SK-N-MC (cell line): ENCODE data around the gene TRIM52.
"Not testable (repeated sequence)": the region's sequence is repeated elsewhere in the genome, so short reads cannot be mapped to it uniquely, and the experiment has no call there.

Experiments used
- DNase-seq: peaks from one replicate; pipeline ENCODE4 v3.0.0-alpha.2; 2011; ENCODE audit warnings: low read depth, low spot score
- H3K27ac ChIP-seq: fragments of 200-600 bp; sonication (generic); 2 replicates; pipeline ENCODE4 v1.5.1; 2016; ENCODE audit warnings: mixed run types
- H3K36me3 ChIP-seq: fragments of 200-600 bp; sonication (generic); 2 replicates; pipeline ENCODE4 v1.6.1; 2017; ENCODE audit warnings: antibody characterized with exemption, low read length, mixed read lengths; ENCODE audit not compliant: insufficient read depth
- H3K4me3 ChIP-seq: fragments of 200-600 bp; sonication (generic); 2 replicates; pipeline ENCODE4 v1.5.1; 2016
- H3K9ac ChIP-seq: fragments of 200-600 bp; sonication (generic); 2 replicates; pipeline ENCODE4 v1.8.0; 2017; ENCODE audit warnings: mixed run types, mixed read lengths; ENCODE audit not compliant: insufficient read length
- H3K9me3 ChIP-seq: fragments of 200-600 bp; sonication (generic); 2 replicates; pipeline ENCODE4 v1.6.1; 2017; ENCODE audit warnings: low read depth, mild to moderate bottlenecking, antibody characterized with exemption, low read length, moderate library complexity, mixed read lengths
- EZH2 ChIP-seq: fragments of 200-600 bp; sonication (generic); IDR thresholded peaks from one replicate; pipeline ENCODE4 v1.6.1; 2017; ENCODE audit warnings: antibody characterized with exemption
- FOXP2 ChIP-seq: optimal IDR thresholded peaks from 2 replicates; pipeline ENCODE3; 2011; ENCODE audit warnings: mild to moderate bottlenecking, moderate library complexity; ENCODE audit not compliant: insufficient read depth; ENCODE audit errors: extremely low read length, control extremely low read depth
- POLR2AphosphoS5 ChIP-seq: IDR thresholded peaks from 2 replicates; pipeline ENCODE4 v1.6.1; 2012; ENCODE audit warnings: mild to moderate bottlenecking, low read depth, low read length, borderline replicate concordance

Gene TRIM52

DNA sequence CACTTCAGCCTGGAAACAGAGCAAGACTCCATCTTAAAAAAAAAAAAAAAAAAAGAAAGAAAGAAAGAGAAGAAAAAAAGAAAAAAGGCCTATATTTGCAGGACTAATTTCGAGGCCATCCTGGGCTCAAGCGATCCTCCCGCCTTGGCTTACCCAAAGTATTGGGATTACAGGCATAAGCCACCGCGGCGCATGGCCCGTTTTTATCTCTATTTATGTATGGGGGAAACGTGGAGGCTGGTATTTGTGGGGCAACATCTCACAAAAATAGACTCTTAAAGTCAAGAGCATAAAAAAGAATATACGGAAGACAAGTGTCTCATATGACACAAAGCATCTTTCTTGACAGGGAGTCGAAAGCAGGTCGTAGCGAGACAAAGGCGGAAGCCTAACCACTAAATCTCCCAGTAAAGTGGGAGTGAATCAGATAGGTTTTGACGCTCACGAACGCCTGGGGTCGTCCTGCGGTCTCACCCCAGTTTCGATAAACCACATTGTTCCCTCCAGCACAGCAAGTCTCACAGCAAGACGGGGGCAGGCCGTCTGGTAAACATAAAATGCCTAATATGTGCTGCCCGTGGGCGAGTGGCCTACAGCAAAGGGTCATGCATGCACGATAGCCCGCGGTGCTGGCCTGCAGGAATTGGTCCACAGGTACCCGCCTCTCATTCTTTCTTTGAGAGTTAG is 39.7 kb downstream of the TRIM52 start:
- peak overlapping the region; percentile 96 for H3K4me3 ChIP-seq
- DNase-seq: no peak
- no peaks in the 10 kb centered on the region for H3K36me3 ChIP-seq
- H3K9ac ChIP-seq: no peak overlapping the region
- H3K9me3 ChIP-seq: no peaks in the 10 kb centered on the region
- no peak for TF ChIP-seq POLR2AphosphoS5
- TF ChIP-seq EZH2: no peak
- TF ChIP-seq FOXP2: no peak
- H3K27ac ChIP-seq: peak overlapping the region; percentile 93

GRCh38 chr5:181220178-181220515 is 40.8 kb downstream of the TRIM52 start:
- Histone ChIP-seq H3K9me3 (no peaks in the 10 kb centered on the region), H3K9ac (no peak overlapping the region), H3K36me3 (no peaks in the 10 kb centered on the region), H3K27ac (no peak overlapping the region), H3K4me3 (no peak overlapping the region)
- DNase-seq: no peak
- no peak for TF ChIP-seq EZH2
- TF ChIP-seq POLR2AphosphoS5: no peak
- TF ChIP-seq FOXP2: no peak

DNA sequence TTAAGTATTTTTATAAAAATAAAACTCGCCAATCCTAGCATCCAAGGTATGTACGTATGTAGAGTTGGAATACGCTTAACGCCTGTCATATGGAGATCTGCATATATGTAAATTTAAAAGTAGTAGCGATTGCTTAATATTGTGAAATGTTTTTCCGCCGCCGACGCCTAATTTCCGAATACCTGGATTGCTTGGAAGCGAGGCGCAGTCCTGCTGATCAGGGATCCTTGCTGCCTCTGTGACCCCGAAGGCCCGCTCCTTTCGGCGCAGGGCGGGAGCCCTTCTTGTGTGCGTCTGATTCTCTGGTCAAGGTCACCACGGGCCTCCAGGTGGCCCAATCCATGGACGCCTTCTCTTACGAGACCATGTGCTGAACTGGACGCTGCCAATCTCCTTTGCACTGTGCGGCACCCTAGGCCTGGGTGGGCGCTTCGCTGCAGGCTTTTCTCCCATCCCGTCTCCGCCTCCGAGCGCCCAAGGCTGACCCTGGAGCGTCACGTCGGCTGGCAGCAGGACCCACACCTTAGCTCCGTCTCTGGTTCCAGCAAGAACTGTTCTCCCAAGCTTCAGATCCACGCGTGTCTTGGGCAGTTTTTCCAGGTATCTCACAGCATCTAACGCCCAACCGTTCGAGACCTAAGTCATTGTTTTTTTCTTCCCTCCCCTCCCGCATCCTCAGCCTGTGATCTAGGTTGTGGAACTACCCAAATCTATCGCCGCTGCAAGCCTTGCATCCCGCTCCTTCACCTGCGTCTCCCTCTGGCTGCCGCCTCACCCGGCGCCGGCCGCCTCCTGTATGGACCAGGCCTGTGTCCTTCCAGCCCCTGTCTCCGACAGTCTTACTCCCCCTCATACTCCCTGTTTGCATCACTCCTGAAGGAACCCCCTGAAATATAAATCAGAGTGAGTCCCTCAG is 41.4 kb downstream of the TRIM52 start:
- H3K36me3 ChIP-seq: no peaks in the 10 kb centered on the region
- TF ChIP-seq FOXP2: no peak
- no peak for TF ChIP-seq EZH2
- no peak for TF ChIP-seq POLR2AphosphoS5
- no peak overlapping the region for H3K4me3 ChIP-seq
- no peak overlapping the region for H3K27ac ChIP-seq
- H3K9me3 ChIP-seq: no peaks in the 10 kb centered on the region
- DNase-seq: no peak
- H3K9ac ChIP-seq: no peak overlapping the region

- TF ChIP-seq EZH2 (no peak), POLR2AphosphoS5 (no peak), FOXP2 (no peak)
- Histone ChIP-seq H3K36me3 (no peaks in the 10 kb centered on the region), H3K9me3 (no peaks in the 10 kb centered on the region), H3K9ac (no peak overlapping the region), H3K4me3 (peak overlapping the region; percentile 87), H3K27ac (no peak overlapping the region)
- DNase-seq: no peak
These were observed 42.2 kb downstream of the TRIM52 start for GRCh38 chr5:181218795-181219124.

DNA sequence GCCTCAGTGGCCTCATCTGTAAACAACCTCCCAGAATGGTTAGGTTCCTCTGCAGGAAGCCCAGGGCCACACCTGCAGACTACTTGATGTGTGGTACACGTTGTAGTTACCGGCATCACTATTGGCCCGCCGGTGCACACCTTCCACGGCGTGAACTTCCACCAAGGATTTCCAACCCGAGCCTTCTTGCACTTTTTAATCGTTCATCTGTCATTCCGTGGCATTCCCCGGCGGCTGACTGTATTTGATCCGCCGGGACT is 43.2 kb downstream of the TRIM52 start:
- Histone ChIP-seq H3K9me3 (no peaks in the 10 kb centered on the region), H3K27ac (peak overlapping the region; percentile 23; the same call in 1 of the 2 replicates), H3K36me3 (no peaks in the 10 kb centered on the region), H3K4me3 (peak overlapping the region; percentile 87), H3K9ac (no peak overlapping the region)
- no peak for DNase-seq
- TF ChIP-seq EZH2 (no peak), POLR2AphosphoS5 (no peak)

GRCh38 chr5:181217111-181217802 is 43.7 kb downstream of the TRIM52 start:
- peak overlapping the region; percentile 23; the same call in 1 of the 2 replicates for H3K27ac ChIP-seq
- H3K4me3 ChIP-seq: peak overlapping the region; percentile 87
- no peaks in the 10 kb centered on the region for H3K9me3 ChIP-seq
- DNase-seq: no peak
- TF ChIP-seq FOXP2 (no peak), EZH2 (no peak), POLR2AphosphoS5 (no peak)
- H3K36me3 ChIP-seq: no peaks in the 10 kb centered on the region
- peak overlapping the region; percentile 29 for H3K9ac ChIP-seq

DNA sequence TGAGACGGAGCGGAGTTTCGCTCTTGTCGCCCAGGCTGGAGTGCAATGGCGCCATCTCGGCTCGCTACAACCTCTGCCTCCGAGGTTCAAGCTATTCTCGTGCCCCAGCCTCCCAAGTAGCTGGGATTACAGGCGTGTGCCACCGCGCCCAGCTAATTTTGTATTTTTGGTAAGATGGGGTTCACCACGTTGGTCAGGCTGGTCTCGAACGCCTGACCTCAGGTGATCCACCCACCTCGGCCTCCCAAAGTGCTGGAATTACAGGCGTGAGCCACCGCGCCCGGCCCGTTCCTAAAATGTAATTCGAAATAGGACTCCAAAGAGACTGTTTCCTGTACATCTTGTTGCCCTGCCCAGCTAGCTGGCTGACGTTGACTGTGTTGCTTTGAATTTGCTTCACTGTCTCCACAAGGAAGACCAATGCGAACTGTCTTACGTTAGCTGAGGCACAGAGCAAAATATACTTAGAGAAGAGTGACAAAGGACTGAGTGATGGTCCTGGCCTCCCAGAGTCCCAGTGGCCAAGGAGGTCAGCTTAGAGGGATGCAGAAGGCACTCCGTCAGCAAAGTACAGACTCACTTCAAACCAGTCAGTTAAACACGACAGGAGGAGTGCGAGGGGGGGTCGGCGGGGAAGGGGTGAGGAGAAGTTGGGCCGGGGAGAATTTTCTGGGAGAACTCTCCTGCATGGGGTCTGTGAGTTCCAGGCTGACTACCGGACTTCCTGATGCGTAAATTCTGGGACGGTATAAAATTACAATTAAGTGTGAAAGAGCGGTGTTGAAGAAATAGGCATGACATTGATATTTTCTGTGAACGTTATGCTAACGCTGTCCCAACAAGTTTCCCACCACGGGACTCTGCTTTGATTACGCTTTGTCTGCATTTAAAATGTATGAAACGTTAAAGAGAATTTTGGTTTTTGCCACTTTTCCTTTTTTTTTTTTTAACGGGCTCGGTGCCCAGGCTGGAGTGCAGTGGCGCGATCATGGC is 44.6 kb downstream of the TRIM52 start:
- Histone ChIP-seq H3K27ac (no peak overlapping the region; the same call in 1 of the 2 replicates), H3K36me3 (no peaks in the 10 kb centered on the region), H3K4me3 (peak overlapping the region; percentile 87), H3K9ac (peak overlapping the region; percentile 69), H3K9me3 (no peaks in the 10 kb centered on the region)
- DNase-seq: no peak
- no peak for TF ChIP-seq POLR2AphosphoS5
- no peak for TF ChIP-seq FOXP2
- no peak for TF ChIP-seq EZH2

DNA sequence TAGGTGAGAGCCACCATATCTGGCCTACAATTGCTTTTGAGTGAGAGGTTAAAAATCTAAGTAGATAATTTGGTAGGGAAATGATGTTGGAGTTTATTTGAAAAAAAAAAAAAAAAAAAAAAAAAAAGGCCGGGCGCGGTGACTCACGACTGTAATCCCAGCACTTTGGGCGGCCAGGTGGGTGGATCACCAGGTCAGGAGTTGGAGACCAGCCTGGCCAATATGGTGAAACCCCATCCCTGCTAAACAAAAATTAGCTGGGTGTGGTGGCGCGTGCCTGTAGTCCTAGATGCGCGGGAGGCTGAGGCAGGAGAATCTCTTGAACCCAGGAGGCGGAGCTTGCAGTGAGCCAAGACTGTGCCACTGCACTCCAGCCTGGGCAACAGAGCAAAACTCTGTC is 46.7 kb downstream of the TRIM52 start:
- H3K27ac ChIP-seq, H3K9me3 ChIP-seq, H3K9ac ChIP-seq, DNase-seq, H3K36me3 ChIP-seq, H3K4me3 ChIP-seq: not testable (repeated sequence)
